SK-MEL-5 (cell line): Measurements from ENCODE around the gene PTPRA. TPM values are rescaled to one million over a fixed set of nuclear protein-coding genes. Genes with fewer than 3 reads are reported as not detected.
"Not testable (repeated sequence)": the region's sequence is repeated elsewhere in the genome, so short reads cannot be mapped to it uniquely, and the experiment has no call there.

Experiments
- DNase-seq: peaks from one replicate; pipeline ENCODE4 v3.0.0-alpha.2; 2016; ENCODE audit warnings: low read depth, low spot score
- in situ Hi-C: cut with HindIII; loops from 2 replicates; pipeline ENCODE4 v1.10.0; 2016; ENCODE audit warnings: low sequenced_read_pairs, high pct_unique_total_duplicates, low pct_unique_long_range_greater_than_20kb
- total RNA-seq: library from RNA; depleted of rRNA; stranded (reverse); fragments of >200 nt; shearing (Covaris generic); gene quantifications from 2 replicates; pipeline ENCODE4 v1.2.3, GENCODE V29; 2014

The PTPRA gene
- total RNA-seq, 1 experiment from 2014 or later: 35.2 TPM

GRCh38 chr20:3043322-3043721, 170.0 kb downstream of the PTPRA start, which contains the start of gene GNRH2:
TSS of gene GNRH2 (plus strand) at chr20:3043622. CDS start at chr20:3044415, 793 bp downstream.
- in situ Hi-C loops: no loop called here
- DNase-seq: no peak

GRCh38 chr20:3044336-3044965, 171.2 kb downstream of the PTPRA start:
- in situ Hi-C loops: no loop called here
- no peak for DNase-seq

GRCh38 chr20:3045042-3045815, 171.9 kb downstream of the PTPRA start:
- DNase-seq: peak; percentile 68
- in situ Hi-C loops: no loop called here

- in situ Hi-C loops: no loop called here
- DNase-seq: peak; percentile 86
Measured at GRCh38 chr20:3045816-3046676, 172.8 kb downstream of the PTPRA start, which contains the start of gene MRPS26. TSS of gene MRPS26 (plus strand) at chr20:3046052. CDS start at chr20:3046069, 17 bp downstream.

GRCh38 chr20:3046677-3047462, 173.6 kb downstream of the PTPRA start:
- in situ Hi-C loops: no loop called here
- DNase-seq: no peak

- DNase-seq: no peak
Measured at GRCh38 chr20:3047486-3048419, 174.5 kb downstream of the PTPRA start.

GRCh38 chr20:3051385-3052019, 178.2 kb downstream of the PTPRA start:
- in situ Hi-C loops: no loop called here

More at GRCh38 chr20:3047486-3048419, 174.5 kb downstream of the PTPRA start:
- in situ Hi-C loops: no loop called here

GRCh38 chr20:3059489-3059888, 186.2 kb downstream of the PTPRA start:
- no peak for DNase-seq
- in situ Hi-C loops: no loop called here

More at GRCh38 chr20:3051385-3052019, 178.2 kb downstream of the PTPRA start:
- DNase-seq: no peak

- in situ Hi-C loops, DNase-seq: not testable (repeated sequence)
Measured at GRCh38 chr20:3064119-3064518, 190.8 kb downstream of the PTPRA start.

GRCh38 chr20:3067139-3068014, 194.1 kb downstream of the PTPRA start:
- in situ Hi-C loops: no loop called here
- DNase-seq: no peak

- in situ Hi-C loops: no loop called here
- no peak for DNase-seq
Measured at GRCh38 chr20:3068075-3068474, 194.8 kb downstream of the PTPRA start.

GRCh38 chr20:3068986-3069900, 196.0 kb downstream of the PTPRA start:
- in situ Hi-C loops: no loop called here
- no peak for DNase-seq

GRCh38 chr20:3070725-3071124, 197.4 kb downstream of the PTPRA start:
- in situ Hi-C loops: no loop called here

GRCh38 chr20:3071266-3071609, 198.0 kb downstream of the PTPRA start:
- in situ Hi-C loops: no loop called here
- DNase-seq: no peak

More at GRCh38 chr20:3070725-3071124, 197.4 kb downstream of the PTPRA start:
- DNase-seq: no peak
